Ureter (tissue), 1 donor: ENCODE results near the gene GALNT9. TPM values are rescaled to one million over a fixed set of nuclear protein-coding genes. Genes with fewer than 3 reads are reported as not detected.

Experiments used
- DNase-seq: peaks from one replicate; pipeline ENCODE4 v3.0.0-alpha.2; 2020; ENCODE audit warnings: low spot score
- total RNA-seq: library from RNA; stranded (reverse); gene quantifications from one replicate; pipeline ENCODE4 v1.2.4, GENCODE V29; 2023
- donor health status: DM: yes; HTN: yes; CAD: no.

GALNT9 gene
- total RNA-seq, 1 donor from 2014 or later, result 0.44 TPM

- DNase-seq, result no peak
Measured at GRCh38 chr12:132344181-132344580, 14.8 kb upstream of the GALNT9 start.

GRCh38 chr12:132343294-132344004 is 14.1 kb upstream of the GALNT9 start:
- DNase-seq, result no peak

- no peak for DNase-seq
Measured at GRCh38 chr12:132342251-132343227, 13.2 kb upstream of the GALNT9 start.

GRCh38 chr12:132341318-132342050 is 12.1 kb upstream of the GALNT9 start:
- DNase-seq, result no peak

- DNase-seq, result no peak
Measured at GRCh38 chr12:132340266-132341035, 11.1 kb upstream of the GALNT9 start.

- DNase-seq, result no peak
Measured at GRCh38 chr12:132339856-132340255, 10.5 kb upstream of the GALNT9 start.

- no peak for DNase-seq
Measured at GRCh38 chr12:132338781-132339180, 9.4 kb upstream of the GALNT9 start.

- DNase-seq, result no peak
Measured at GRCh38 chr12:132338311-132338710, 8.9 kb upstream of the GALNT9 start.

GRCh38 chr12:132337557-132337956 is 8.2 kb upstream of the GALNT9 start:
- no peak for DNase-seq

GRCh38 chr12:132336451-132337413 is 7.3 kb upstream of the GALNT9 start:
- no peak for DNase-seq

GRCh38 chr12:132335179-132335756 is 5.9 kb upstream of the GALNT9 start:
- no peak for DNase-seq

- DNase-seq, result no peak
Measured at GRCh38 chr12:132333766-132334165, 4.4 kb upstream of the GALNT9 start.

- DNase-seq, result no peak
Measured at GRCh38 chr12:132333273-132333672, 3.9 kb upstream of the GALNT9 start.

- no peak for DNase-seq
Measured at GRCh38 chr12:132330549-132330881, 1.1 kb upstream of the GALNT9 start.

GRCh38 chr12:132329720-132330548 is 545 bp upstream of the GALNT9 start:
- no peak for DNase-seq

- no peak for DNase-seq
Measured at GRCh38 chr12:132328282-132329029, 933 bp downstream of the GALNT9 start.

GRCh38 chr12:132327336-132328171 is 1.8 kb downstream of the GALNT9 start:
- DNase-seq, result no peak
